Measurements from ENCODE around the gene NR3C1.

Gene NR3C1

DNA sequence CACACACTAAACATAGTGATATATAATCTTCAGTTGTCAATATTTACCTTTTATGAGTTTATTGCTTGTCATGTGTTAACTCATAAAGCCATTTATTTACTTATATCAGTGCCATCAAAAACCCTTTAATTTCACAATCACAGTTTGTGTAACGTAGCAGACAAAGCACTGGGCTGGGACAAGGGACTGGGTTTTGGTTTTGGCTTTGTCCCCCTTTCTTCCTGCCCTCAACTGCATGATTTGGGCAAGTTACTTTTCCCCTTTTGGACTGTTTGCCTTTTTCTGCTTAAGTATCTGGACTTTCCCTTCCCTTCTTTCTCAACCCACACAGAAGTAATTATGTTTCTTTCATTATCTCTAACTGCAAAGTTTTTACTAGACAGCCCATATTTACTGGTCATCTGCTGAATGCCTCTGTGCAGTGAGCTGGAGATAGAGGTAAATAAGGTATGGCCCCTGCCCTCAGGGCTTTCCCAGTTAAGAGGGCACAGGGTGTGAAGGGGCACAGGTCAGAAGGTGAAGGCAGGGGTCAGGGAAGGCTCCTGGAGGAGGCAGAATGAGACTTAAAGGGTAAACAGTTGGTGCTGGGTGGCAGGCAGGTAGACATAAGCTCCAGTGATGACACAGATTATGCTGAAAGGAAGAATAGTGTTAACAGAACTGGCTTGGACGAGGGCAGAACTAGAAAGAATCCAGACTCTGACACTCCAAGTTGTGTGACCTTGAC lies 14.8 kb upstream of the NR3C1 start:
- DNase-seq, result no peak

DNA sequence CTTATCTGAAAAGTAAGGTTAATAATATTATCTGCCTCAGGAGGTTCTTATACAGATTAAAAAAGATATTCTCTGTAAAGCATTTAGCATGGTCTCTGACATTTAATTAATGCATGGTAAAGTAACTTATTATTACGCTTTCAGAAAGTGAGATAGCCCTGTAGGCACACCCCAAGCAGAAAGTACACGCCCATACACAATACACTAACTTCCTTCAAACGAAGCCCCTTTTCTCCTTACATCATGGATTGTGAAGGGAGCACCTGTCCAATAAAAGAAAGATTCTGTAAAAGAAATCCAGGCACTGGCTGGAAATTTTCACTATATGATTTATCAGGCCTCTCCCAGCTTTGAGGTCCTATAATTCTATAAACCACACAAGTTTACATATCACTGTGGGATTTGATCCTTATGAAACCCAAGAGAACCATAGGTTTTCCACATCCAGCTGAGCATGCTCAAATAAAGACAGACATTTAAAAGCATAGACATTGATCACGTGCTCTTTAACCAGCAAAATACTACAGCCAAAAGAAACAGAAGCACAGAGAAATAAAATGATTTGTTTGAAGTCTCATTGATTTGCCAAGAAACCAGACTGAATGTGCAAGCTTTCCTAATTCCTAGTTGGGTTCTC lies 14.1 kb upstream of the NR3C1 start:
- no peak for DNase-seq

DNA sequence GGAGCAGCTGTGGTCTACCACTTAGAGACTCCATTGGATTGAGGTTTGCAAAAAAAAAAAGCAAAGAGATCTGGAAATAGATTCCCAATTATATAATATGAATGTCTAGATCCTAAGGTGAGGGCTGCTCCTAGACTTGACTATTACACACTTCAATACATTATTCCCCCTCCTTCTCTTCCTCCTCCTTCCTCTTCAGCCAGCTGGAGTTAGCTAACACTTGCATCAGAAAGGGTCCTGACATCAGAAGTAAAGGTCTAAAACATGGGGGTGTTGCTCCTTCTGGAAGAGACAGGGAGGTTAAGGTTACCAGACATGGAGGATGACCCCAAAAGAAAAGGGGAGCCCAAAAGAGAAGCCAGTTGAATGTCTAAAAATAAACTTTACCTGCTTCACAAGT lies 12.9 kb upstream of the NR3C1 start:
- DNase-seq, result no peak

DNA sequence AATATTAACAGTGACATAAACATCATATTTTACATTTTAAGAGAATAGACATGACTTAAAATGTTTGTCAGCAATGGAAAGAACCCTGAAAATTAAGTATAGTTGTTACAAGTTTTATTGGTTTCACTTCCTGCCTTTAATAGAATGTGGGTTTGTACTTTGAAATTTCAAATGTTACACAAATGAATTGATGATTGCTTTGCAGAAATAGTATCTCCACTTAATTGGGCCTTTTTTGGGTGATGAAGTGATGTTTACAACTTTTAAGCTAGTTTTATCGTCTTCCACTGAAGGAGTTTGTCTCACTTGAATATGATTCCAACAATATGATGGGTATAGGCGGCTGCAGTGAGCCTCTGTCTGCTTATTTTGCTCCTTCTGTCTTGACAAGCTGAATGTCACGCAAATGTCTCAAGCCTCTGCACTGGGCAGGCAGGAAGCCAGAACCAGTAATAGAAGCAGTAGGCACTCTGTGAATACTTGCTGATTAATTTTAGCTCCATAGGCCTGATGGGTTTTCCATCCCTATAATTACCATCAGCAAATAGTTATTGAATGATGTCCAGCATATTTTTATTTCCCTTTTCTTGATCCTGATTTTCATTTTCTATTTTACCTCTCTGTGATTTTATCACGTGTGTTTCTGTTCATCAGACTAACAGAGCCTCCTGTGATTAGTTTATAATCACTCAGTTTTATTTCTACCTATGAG lies 10.6 kb upstream of the NR3C1 start:
- no peak for DNase-seq

DNA sequence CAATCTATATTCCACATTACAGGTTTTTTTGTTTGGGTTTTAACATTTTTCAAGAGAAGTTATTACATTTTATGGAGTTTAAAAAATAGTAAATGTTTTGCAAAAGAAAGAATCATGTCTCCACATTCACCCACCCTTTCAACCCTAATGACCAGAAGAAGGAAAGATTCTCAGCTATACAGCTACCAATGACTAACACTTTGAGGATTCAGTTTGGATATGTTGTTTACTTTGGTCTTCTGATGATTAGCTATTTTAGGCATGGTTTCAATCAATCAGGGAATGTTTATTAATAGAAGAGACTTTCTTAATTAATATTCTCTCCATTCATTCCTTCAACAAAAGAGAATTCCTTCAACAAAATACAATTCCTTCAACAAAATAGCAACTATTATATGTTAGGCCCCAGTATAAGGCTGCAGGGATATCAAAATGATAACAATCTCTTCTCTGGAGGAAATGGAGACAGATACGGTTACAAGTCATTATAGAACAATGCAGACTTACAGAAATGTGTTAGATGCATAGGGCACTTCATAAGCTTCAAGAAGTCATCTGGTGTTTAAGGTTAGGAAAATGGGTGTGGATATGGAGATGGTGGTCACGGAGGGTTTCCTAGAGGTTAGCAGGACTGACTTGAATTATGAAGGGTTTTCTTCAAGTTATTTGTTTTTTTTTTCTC lies 9.3 kb upstream of the NR3C1 start:
- no peak for DNase-seq

DNA sequence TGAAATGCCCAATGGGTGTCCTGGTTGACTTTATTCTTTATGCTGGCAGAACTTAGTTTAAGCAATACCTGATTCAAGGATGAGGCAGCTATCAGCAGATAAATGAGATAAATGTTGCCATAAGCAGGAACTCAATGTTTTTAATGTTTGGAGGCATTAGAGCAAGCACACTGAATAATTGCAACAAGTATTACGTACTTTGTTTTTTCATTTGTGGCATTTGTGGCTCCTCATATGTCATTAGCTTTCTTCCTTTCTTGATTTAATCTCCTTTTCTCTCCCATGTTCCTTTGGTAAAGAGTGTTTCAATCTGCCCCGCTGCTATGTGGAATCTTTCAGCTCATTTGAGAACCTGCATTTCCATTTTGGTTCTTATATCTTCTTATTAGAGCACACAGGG lies 6.4 kb upstream of the NR3C1 start:
- no peak for DNase-seq

DNA sequence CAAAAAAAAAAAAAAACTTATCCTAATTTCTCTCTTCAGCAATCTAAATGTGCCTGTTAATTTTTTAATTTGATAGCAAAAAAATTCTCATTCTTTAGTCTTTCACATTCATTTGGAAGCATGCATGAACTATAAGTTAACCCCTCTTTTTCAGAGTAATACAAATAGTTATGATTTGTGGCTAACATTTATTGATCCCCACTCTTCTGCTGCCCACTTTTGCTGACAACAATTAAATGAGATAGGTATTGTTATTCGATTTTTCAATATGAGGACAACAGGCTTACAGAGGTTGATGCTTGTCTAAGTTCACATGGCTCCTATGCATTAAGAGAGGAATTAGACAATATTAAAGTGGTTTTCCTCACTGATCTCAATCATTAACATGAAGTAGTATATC lies 2.9 kb upstream of the NR3C1 start:
- DNase-seq, result no peak

DNA sequence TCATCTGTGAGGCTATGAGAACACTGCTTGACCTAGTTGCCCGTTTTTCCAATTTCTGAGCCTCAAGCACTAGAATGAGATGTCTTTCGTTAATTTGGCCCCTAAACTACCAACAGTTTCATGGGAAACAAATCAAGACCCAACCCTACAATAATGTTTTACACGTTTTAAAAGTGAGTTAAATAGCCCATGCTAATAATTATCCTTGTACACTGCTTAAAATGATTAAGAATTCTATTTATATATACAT lies 2.3 kb upstream of the NR3C1 start:
- no peak for DNase-seq

DNA sequence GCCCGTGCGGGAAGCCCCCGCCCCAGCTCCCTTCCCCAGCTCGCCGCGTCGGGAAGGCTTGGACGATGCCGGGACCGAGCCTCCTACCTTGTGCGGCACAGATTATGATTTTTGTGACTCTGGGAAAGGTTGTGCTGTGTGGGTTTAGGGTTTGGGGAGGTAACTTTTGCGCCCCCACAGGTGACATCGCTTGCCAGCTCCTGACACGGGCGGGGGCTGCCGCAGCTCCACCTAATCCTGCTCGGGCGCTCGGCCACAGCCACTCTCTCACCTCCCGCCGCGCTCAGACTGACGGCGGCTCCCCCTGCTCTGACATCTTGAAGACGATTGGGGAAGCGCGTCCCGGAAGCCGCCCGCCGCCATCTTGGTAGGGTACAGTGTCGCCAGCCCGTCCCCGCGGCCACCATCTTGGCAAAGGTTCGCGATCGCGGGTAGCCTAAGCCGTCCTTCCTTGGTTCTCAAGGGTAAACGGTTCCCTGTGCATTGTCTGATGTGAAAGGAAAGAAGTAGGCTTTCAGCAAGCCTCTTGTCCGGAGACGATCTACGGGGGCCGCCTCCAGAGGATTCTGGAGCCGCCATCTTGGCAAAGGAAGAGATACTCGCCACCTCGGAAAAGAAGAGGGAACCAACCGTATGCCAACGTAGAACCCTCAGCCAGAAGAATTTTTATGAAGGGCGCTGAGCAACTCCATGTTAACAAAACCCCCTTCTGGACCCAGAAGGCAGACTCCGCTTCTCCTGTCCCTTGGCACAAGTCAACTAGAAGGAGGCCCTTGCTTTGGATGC lies 1.8 kb upstream of the NR3C1 start:
- DNase-seq, result peak; percentile 83

DNA sequence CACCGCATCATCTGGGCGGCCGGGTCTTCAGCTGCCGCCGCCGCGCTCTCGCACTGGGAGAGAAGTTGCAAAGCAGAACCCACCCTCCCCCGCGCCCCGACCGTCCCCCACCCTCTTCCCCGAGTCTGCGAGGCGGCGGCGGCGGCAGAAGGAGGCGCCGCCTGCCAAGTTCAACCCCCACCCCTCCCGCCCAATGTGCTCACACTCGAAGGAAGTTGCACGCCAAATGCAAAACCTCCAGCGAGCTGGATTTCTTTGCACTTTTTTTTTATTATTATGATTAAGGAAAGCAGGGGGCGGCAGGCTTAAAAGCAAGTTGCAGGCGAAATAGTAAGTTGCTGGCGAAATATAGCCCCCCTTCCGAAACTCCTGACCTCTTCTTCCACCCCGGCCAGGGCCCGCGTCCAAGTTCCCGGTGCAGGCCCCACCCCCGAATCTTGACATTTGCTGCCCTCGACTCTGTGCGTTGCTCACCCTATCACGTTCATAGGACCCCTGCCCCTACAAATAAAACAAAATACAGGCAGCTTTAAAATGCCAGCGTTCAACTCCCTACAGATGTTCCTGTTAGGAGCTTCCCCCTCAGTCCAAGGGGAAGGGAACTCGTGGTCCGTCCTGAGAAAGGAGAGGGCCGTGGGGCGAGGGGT lies 1.1 kb upstream of the NR3C1 start:
- peak; percentile 77 for DNase-seq

DNA sequence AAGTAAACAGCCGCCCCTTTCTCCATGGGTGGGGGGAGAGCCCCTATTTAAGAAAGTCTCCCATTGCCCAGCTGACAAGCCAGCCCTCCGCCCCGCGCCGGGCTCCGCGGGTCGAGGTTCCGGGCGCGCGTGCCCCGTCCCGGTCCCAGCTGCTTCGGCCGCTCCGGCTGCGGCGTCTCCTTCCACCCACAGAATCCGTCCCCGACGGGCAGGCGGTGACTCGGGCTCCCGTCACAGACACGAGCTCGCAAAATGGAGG lies 223 bp downstream of the NR3C1 start:
- no peak for DNase-seq

DNA sequence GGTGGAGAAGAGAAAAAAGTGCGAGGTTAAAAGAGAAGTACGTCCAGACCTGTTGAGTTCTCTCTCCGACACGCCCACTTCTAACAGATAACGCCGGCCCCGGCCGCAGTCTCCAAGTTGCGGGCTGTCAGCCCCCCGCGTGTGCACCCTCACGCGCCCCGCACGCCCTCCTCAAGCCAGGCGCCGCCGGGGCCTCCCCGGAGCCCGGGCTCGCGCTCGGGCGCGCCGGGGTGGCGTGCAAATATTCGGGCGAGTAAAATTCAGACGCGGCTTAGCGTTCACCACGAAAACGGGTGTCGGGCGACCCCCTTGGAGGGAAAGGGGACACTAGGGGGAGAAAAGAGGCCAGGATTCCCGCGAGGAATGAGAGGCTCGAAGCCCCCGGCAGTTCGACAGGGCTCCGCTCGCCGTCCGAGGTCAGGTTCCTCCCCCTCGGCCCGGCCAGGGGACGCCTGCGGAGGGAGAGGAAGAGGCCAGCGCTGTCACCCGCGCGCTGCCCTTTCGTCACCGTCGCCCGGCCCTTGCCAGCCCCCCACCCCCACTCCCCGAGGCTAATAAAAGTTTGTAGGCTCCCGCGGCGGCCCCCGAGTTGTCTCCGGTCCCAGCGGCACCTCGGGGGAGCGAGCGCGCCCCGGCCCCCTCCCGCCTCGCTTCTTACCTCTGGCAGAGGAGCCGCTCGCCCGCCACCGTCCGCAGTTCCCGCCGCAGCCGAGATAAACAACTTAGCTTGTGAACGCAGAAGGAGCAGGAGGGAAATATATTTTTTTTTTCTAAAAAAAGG lies 743 bp downstream of the NR3C1 start:
- peak; percentile 26 for DNase-seq

DNA sequence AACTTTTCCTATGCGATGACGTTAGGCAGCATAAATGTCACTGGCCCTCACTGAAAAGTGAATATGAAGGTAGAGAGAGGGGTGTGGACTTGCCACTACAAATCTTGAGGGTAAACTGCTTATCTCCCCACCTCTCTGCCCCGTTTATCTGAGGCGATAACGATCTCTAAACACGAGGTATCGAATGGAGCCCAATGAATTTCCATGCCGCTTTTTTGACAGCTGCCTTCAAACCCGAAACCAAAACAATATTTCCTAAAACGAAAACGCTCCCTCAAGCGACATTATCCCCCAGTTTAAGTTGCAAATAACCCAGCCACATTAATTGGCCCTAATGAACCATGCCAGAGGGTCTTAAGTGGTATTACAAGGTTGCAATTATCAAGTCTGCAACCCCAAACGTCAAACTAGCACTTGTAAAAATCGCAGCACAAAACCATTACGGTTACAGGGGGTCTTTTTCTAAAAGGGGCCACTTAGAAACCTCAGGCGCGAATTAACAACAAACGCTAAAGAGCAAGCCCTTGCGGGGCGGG lies 1.4 kb downstream of the NR3C1 start:
- DNase-seq, result peak; percentile 29

DNA sequence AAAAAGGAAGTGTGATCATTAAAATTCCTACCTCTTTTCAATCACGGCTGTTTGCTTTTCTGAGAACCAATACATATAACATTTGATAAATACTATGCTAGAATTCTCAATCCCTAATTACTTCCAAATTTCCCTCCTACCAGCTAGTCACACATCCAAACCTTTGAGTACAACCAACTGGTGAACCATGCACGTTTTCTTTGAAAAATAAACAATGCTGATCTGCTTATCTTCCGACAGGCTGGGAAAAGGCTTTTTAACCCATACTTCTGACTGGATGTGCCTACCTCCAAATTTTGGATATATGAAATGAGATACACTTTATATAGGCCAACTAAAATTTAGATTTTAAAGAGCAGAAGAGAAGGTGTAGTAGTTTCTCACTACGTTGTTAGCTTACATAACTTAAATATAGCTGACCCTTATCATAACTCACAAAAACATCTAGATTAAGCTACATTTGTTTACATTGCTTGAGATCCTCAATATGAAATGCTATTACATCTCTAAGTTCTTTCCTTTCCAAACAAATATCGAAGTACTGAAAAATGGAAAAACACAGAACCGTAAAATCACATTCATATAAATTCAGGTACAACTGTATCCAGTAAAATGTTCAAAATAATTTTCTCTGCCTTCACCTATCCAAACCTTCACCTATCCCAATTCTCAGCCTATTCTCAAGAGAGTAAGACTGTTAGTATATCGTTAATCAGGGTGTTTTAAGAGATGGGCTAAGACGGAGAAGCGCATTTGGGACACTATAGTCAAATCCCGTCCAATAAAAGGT lies 2.1 kb downstream of the NR3C1 start:
- DNase-seq, result no peak

DNA sequence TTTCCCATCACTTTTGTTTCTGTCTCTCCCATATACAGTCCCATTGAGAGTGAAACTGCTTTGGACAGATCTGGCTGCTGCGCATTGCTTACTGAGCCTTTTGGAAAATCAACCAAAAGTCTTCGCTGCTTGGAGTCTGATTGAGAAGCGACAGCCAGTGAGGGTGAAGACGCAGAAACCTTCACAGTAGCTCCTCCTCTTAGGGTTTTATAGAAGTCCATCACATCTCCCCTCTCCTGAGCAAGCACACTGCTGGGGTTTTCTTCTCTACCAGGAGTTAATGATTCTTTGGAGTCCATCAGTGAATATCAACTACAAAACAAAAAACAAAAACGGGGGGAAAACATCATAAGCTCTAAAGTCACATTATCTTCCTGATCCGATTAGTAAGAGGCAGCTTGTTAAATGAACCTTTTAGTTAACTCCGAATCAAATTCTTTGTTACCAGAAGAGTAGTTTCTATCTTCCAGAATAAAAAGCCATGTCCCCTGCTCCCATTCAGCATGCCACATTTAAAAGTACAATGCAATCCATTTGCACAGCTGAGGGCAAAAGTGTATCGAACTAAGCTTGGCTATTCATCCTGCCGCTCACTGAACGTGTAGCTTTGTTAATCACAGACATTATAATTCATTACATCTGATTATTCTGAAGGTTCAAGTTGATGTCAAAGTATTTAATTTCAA lies 2.8 kb downstream of the NR3C1 start:
- DNase-seq, result peak; percentile 56

DNA sequence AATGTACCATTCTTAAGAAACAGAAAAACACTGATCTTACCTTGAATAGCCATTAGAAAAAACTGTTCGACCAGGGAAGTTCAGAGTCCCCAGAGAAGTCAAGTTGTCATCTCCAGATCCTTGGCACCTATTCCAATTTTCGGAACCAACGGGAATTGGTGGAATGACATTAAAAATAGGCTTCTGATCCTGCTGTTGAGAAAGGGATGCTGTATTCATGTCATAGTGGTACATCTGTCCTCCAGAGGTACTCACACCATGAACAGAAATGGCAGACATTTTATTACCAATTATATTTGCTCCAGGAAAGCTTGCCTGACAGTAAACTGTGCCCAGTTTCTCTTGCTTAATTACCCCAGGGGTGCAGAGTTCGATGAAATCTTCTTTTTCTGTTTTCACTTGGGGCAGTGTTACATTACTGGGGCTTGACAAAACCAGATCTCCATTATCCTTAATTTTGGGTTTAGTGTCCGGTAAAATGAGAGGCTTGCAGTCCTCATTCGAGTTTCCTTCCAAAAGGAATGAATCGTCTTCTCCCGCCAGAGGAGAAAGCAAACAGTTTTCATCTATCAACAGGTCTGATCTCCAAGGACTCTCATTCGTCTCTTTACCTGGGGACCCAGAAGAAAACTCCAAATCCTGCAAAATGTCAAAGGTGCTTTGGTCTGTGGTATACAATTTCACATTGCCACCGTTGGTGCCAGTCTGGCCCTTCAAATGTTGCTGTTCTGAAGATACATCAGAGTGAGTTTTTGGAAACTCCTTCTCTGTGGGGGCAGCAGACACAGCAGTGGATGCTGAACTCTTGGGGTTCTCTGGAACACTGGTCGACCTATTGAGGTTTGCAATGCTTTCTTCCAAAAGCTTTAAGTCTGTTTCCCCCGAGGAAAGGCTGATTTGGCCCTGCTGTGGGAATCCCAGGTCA lies 3.6 kb downstream of the NR3C1 start:
- DNase-seq, result peak; percentile 19

DNA sequence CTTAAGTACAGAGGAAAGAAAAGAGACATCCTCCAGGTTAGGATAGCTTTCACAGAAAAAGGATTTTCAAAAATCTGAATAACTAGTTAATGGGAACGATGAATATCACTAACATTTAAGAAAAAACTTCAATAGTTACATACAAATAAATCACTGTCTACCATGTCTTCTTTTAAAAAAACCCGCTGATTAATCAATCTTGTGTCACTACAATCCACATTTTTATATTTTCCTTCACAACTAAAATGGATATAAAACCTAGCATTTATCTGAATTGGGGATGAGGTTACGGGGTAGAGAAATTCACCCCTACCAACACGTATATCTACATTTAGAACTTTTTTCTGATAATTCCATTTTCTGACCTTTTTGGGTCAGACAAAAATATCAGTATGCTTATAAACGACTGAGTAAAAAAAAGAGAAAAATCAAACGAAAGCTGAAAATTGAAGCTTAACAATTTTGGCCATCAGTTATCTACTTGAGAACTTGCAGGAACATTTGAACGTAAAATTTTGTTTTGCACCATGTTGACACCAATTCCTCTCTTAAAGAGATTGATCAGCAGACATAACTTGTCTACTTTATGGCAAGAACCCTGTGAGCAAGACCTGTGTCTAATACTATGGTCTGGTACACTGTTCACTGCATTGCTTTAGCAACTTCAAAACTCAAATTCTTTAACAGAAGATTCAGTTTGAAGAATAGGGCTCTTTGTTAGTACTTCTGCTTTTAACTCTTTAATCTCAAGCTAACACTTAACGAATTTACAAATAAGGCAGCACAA lies 4.8 kb downstream of the NR3C1 start:
- DNase-seq, result no peak

DNA sequence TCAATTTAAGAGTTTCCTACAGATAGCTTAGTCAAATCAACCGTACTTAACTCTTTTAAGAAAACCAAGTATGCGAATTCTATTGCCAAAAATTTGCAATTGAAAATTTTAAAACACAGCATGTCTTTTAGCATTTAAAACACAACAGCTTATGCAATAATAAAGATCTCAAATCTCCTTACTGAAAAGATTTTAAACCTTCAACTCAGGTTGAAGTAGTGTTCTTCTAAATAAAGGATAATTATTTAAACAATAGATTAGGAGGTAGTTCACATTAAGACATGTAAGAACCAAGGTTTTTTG lies 5.5 kb downstream of the NR3C1 start:
- DNase-seq, result no peak

Data from DMS 273 treated with DMSO at 0.1 percent for 48 hours (cell line).